Heart left ventricle (tissue), 16 donors: Measurements from ENCODE around the gene PHACTR1. TPM values are rescaled to one million over a fixed set of nuclear protein-coding genes. Genes with fewer than 3 reads are reported as not detected.

Experiments used
- ATAC-seq, 4 donors: fragments of 200-7000 bp; cut with Tn5 transposase; one replicate each; pipeline ENCODE4 v1.9.1; 2020 to 2022; ENCODE audit warnings: moderate library complexity in 4 of 4, mild to moderate bottlenecking in 3 of 4, moderate number of reproducible peaks in 1 of 4
- DNase-seq, 5 donors: peaks; one replicate each; pipeline ENCODE4 v3.0.0-alpha.2; 2020
- H3K27ac ChIP-seq, 12 donors: fragments of 200-600 bp; sonication (generic) in 4 of 12; one replicate each; pipeline versions ENCODE4 v1.5.0 to v1.8.0; 2016 to 2022; ENCODE audit warnings: mild to moderate bottlenecking in 2 of 12
- H3K27me3 ChIP-seq, 9 donors: fragments of 200-600 bp; sonication (generic) in 2 of 9; one replicate each; pipeline versions ENCODE4 v1.5.1 to v1.8.0; 2016 to 2022; ENCODE audit warnings: mild to moderate bottlenecking in 3 of 9
- H3K36me3 ChIP-seq, 9 donors: fragments of 200-600 bp; sonication (generic) in 2 of 9; one replicate each; pipeline versions ENCODE4 v1.5.0 to v1.8.0; 2018 to 2022; ENCODE audit warnings: mild to moderate bottlenecking in 2 of 9
- H3K4me1 ChIP-seq, 12 donors: fragments of 200-600 bp; sonication (generic) in 4 of 12; one replicate each; pipeline versions ENCODE4 v1.5.0 to v1.8.0; 2016 to 2022; ENCODE audit warnings: mild to moderate bottlenecking in 3 of 12
- H3K4me3 ChIP-seq, 12 donors: fragments of 200-600 bp; sonication (generic) in 4 of 12; one replicate each; pipeline versions ENCODE4 v1.5.0 to v1.8.0; 2017 to 2022; ENCODE audit warnings: mild to moderate bottlenecking in 9 of 12, moderate library complexity in 4 of 12
- H3K9me3 ChIP-seq, 12 donors: fragments of 200-600 bp; sonication (generic) in 4 of 12; one replicate each; pipeline versions ENCODE4 v1.5.0 to v1.8.0; 2016 to 2022; ENCODE audit warnings: mild to moderate bottlenecking in 1 of 12
- CTCF ChIP-seq, 12 donors: fragments of 200-600 bp; sonication (generic) in 4 of 12; IDR thresholded peaks; one replicate each; pipeline versions ENCODE4 v1.5.0 to v1.8.0; 2018 to 2022; ENCODE audit warnings: antibody characterized with exemption in 12 of 12, mild to moderate bottlenecking in 5 of 12
- POLR2A ChIP-seq, 2 donors: fragments of 450-650 bp; IDR thresholded peaks; one replicate each; pipeline ENCODE4 v1.6.1; 2017; ENCODE audit warnings: antibody characterized with exemption in 2 of 2, mild to moderate bottlenecking in 2 of 2, moderate library complexity in 2 of 2
- WGBS, 4 donors: extraction: QIAGEN DNeasy Blood & Tissue Kit in 2 of 4; methylation state at CpG; one replicate each; pipeline versions ENCODE4 v1.1.5 to v1.1.7; 2013 to 2018; 5-methylcytosine and 5-hydroxymethylcytosine counted together
- intact Hi-C, 10 donors: fragments of 100-400 bp; cut with DNase I; formaldehyde crosslinking; loops; one replicate each; pipeline versions ENCODE4 v1.11.1 to v1.14.2; 2022
- polyA plus RNA-seq, 2 donors: library from polyadenylated mRNA; stranded (reverse); fragments of 200-250 nt; gene quantifications; one replicate each; pipeline ENCODE4 v1.2.3, GENCODE V29; 2013
- total RNA-seq, 9 donors: library from RNA; depleted of rRNA in 2 of 9; stranded (reverse); fragments of >200 nt in 2 of 9; fragmentation: NEBNext Ultra II Directional in 3 of 9; extraction: Animal tissue kit (Norgen Biotek cat#: 25700) in 3 of 9; gene quantifications; one replicate each; pipeline versions ENCODE4 v1.1.0 to v1.2.4, GENCODE V29; 2016 to 2023
- donor health status: ischemic (EF 13 %, LVEDD 7.1; RV severe dilation, severe dysfunction).
- donor health status: healthy with polysubstance abuse.
- donor health status: DM: no; HTN: yes; CAD: no.
- donor health status: DM: no; HTN: no; CAD: no.
- donor health status: ischemic (EF 25% LVEDD 6.9; RV normal size, moderate dysfunction).
- donor health status: ischemic (EF 25% LVEDD 5.7; RV mildly dilated, moderate dysfunction).
- donor health status: healthy.
- donor health status: DM: yes; HTN: yes; CAD: no.
- donor health status: ischemic (EF 35%, LVEDD 5.7; RV mildly dilated, moderate dysfunction).
- donor health status: nonischemic (EF 11% LVEDD 7.7; RV severe dilation, severe dysfunction).
- donor health status: DM: yes; HTN: yes; CAD: no.
- donor health status: PGD.
- donor health status: ischemic (EF 29% LVEDD 5.4; RV normal size, mild dysfunction).
- donor health status: nonischemic (EF 23%, LVEDD 6.1; RV moderate dilation, normal function).

The PHACTR1 gene
- total and polyA plus RNA-seq, 11 donors, result 21.2 to 238 (median 87.4) TPM

GRCh38 chr6:12921467-12921866 is 204.9 kb downstream of the PHACTR1 start:
- no peaks in the 10 kb centered on the region for H3K36me3 ChIP-seq
- intact Hi-C loops, result no loop called here
- no peak overlapping the region for H3K27ac ChIP-seq
- no peaks in the 10 kb centered on the region for H3K27me3 ChIP-seq
- TF ChIP-seq CTCF (IDR thresholded peaks at IDR 0.05) (no peak), POLR2A (IDR thresholded peaks at IDR 0.05) (no peak)
- DNase-seq, result no peak
- no peak overlapping the region for H3K4me3 ChIP-seq
- H3K4me1 ChIP-seq, result no peaks in the 10 kb centered on the region
- no peak for ATAC-seq
- H3K9me3 ChIP-seq, result no peaks in the 10 kb centered on the region

GRCh38 chr6:12923644-12924235 is 207.2 kb downstream of the PHACTR1 start:
- H3K4me3 ChIP-seq, result no peak overlapping the region
- no peaks in the 10 kb centered on the region for H3K9me3 ChIP-seq
- no peaks in the 10 kb centered on the region for H3K27me3 ChIP-seq
- no peak for DNase-seq
- ATAC-seq, result no peak
- H3K4me1 ChIP-seq, result no peaks in the 10 kb centered on the region
- WGBS, 4 donors, result 70 to 83% (median 78%) methylated on average over 3 of the region's 3 CpGs
- intact Hi-C loops, result no loop called here
- TF ChIP-seq CTCF (IDR thresholded peaks at IDR 0.05) (no peak), POLR2A (IDR thresholded peaks at IDR 0.05) (no peak)
- H3K36me3 ChIP-seq, result no peaks in the 10 kb centered on the region
- H3K27ac ChIP-seq, result no peak overlapping the region

GRCh38 chr6:12924911-12925310 is 208.3 kb downstream of the PHACTR1 start:
- H3K4me1 ChIP-seq, result no peaks in the 10 kb centered on the region
- DNase-seq (no peak), ATAC-seq (no peak)
- no peaks in the 10 kb centered on the region for H3K27me3 ChIP-seq
- no peak overlapping the region for H3K27ac ChIP-seq
- H3K4me3 ChIP-seq, result no peak overlapping the region
- no peak for TF ChIP-seq CTCF (IDR thresholded peaks at IDR 0.05)
- TF ChIP-seq POLR2A (IDR thresholded peaks at IDR 0.05), result no peak
- 84 to 90% (median 88%) methylated on average over 1 of the region's 1 CpG for WGBS, 4 donors
- no peaks in the 10 kb centered on the region for H3K36me3 ChIP-seq
- intact Hi-C loops, result no loop called here
- H3K9me3 ChIP-seq, result no peaks in the 10 kb centered on the region

- Histone ChIP-seq H3K4me3 (no peak overlapping the region), H3K9me3 (no peaks in the 10 kb centered on the region), H3K36me3 (no peaks in the 10 kb centered on the region), H3K27me3 (no peaks in the 10 kb centered on the region), H3K4me1 (no peaks in the 10 kb centered on the region), H3K27ac (no peak overlapping the region)
- intact Hi-C loops, result no loop called here
- WGBS, 4 donors, result 73 to 86% (median 80%) methylated on average over 5 of the region's 5 CpGs
- no peak for TF ChIP-seq CTCF (IDR thresholded peaks at IDR 0.05)
- TF ChIP-seq POLR2A (IDR thresholded peaks at IDR 0.05), result no peak
- DNase-seq, result no peak
- ATAC-seq, result no peak
Measured at GRCh38 chr6:12927746-12928145, 211.2 kb downstream of the PHACTR1 start.
